RWPE2 (cell line): Measurements from ENCODE around the gene ADNP.

Experiments used
- ATAC-seq: fragments of 200-7000 bp; cut with Tn5 transposase; 3 replicates; pipeline ENCODE4 v1.9.1; 2021; ENCODE audit warnings: low read depth
- DNase-seq: peaks from one replicate; pipeline ENCODE4 v3.0.0-alpha.2; 2020; ENCODE audit warnings: low spot score
- H3K27ac ChIP-seq: fragments of 450-650 bp; 2 replicates; pipeline ENCODE4 v1.5.1; 2017; ENCODE audit warnings: mild to moderate bottlenecking; ENCODE audit not compliant: poor library complexity, severe bottlenecking
- H3K27me3 ChIP-seq: fragments of 250-450 bp; sonication (Bioruptor Pico); 2 replicates; pipeline ENCODE4 v1.5.1; 2021; ENCODE audit warnings: mild to moderate bottlenecking, moderate library complexity; ENCODE audit not compliant: insufficient read depth, poor library complexity, severe bottlenecking
- H3K36me3 ChIP-seq: fragments of 250-450 bp; sonication (Bioruptor Pico); 2 replicates; pipeline ENCODE4 v1.5.1; 2020; ENCODE audit warnings: low read depth, mild to moderate bottlenecking, moderate library complexity
- H3K4me1 ChIP-seq: fragments of 250-450 bp; sonication (Bioruptor Pico); 2 replicates; pipeline ENCODE4 v1.5.1; 2021; ENCODE audit warnings: mild to moderate bottlenecking, moderate library complexity; ENCODE audit not compliant: insufficient read depth, poor library complexity, severe bottlenecking
- H3K4me3 ChIP-seq: fragments of 250-450 bp; sonication (Bioruptor Pico); 2 replicates; pipeline ENCODE4 v1.5.1; 2021; ENCODE audit warnings: mild to moderate bottlenecking, moderate library complexity; ENCODE audit not compliant: severe bottlenecking
- H3K9me3 ChIP-seq: fragments of 250-450 bp; sonication (Bioruptor Pico); 2 replicates; pipeline ENCODE4 v1.5.1; 2021; ENCODE audit warnings: mild to moderate bottlenecking, moderate library complexity; ENCODE audit not compliant: severe bottlenecking
- CTCF ChIP-seq: fragments of 450-650 bp; IDR thresholded peaks from one replicate; pipeline ENCODE4 v1.5.1; 2017; ENCODE audit warnings: mild to moderate bottlenecking, moderate library complexity; ENCODE audit not compliant: poor library complexity, severe bottlenecking

The ADNP gene

GRCh38 chr20:50909413-50909812 is 21.8 kb downstream of the ADNP start:
- Histone ChIP-seq H3K27ac (no peak overlapping the region), H3K36me3 (peaks cover 81% of the 10 kb centered on the region), H3K4me3 (no peak overlapping the region), H3K9me3 (no peaks in the 10 kb centered on the region), H3K4me1 (peaks cover 10% of the 10 kb centered on the region), H3K27me3 (no peaks in the 10 kb centered on the region)
- DNase-seq, result no peak
- no peak for ATAC-seq
- no peak for TF ChIP-seq CTCF

DNA sequence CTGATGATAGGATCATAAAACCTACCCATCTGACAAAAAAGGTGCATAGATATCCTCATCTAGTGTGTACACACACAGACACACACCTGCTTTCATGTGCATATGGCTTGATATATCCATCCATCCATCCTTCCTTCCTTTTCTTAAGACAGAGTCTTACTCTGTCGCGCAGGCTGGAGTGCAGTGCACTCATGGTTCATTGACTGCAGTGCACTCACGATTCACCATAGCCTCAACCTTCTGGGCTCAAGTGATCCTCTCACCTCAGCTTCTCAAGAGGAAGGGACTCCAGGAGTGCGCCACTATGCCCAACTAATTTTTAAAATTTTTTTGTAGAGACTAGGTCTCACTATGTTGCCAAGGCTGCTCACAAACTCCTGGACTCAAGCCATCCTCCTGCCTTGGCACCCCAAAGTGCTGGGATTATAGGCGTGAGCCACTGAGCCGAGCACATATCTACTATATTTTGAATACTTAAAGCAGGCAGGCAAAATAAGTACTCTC is 27.1 kb downstream of the ADNP start:
- Histone ChIP-seq H3K27me3 (no peaks in the 10 kb centered on the region), H3K27ac (no peak overlapping the region), H3K4me1 (no peaks in the 10 kb centered on the region), H3K9me3 (no peaks in the 10 kb centered on the region), H3K36me3 (peaks cover 88% of the 10 kb centered on the region), H3K4me3 (no peak overlapping the region)
- no peak for TF ChIP-seq CTCF
- DNase-seq (no peak), ATAC-seq (no peak; the same call in 2 of the 3 replicates)

DNA sequence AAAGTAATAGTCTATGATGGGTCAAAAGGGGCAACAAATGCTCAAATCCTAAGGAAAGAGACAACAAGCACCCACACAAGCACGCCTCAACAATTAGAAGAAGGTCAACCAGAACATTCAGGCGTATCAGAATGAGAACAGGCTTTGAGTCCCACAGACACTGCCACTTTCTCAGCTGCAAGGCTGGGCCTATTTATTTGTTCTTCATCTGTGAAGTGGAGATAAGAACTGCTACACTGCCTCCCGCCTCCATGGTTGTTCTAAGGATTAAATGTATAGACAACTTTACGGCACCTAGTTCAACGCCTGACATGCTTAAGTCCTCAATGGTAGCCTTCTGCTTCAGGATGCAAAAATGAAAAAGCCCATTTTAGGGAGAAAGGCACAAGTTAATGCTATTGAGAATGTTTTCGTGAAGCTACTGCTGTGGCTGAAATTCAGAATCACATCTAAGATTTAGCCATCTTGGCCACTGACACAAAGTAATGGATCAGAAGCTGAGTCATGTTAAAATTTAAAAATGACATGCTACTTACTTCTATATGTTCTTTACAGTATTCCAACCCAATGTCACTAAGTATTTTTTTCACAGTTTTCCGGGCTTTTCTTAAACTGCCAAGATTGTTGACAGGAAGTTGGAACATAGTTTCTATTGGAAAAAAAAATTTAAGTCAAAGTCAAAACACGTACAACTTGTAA is 27.7 kb downstream of the ADNP start:
- H3K36me3 ChIP-seq, result peaks cover 89% of the 10 kb centered on the region
- DNase-seq (no peak), ATAC-seq (no peak)
- no peaks in the 10 kb centered on the region for H3K9me3 ChIP-seq
- no peaks in the 10 kb centered on the region for H3K4me1 ChIP-seq
- no peak for TF ChIP-seq CTCF
- H3K27ac ChIP-seq, result no peak overlapping the region
- H3K27me3 ChIP-seq, result no peaks in the 10 kb centered on the region
- no peak overlapping the region for H3K4me3 ChIP-seq

- H3K27ac ChIP-seq, result no peak overlapping the region
- no peaks in the 10 kb centered on the region for H3K9me3 ChIP-seq
- ATAC-seq, result no peak
- H3K4me3 ChIP-seq, result no peak overlapping the region
- peaks cover 99% of the 10 kb centered on the region for H3K36me3 ChIP-seq
- H3K4me1 ChIP-seq, result no peaks in the 10 kb centered on the region
- no peak for DNase-seq
- H3K27me3 ChIP-seq, result no peaks in the 10 kb centered on the region
- no peak for TF ChIP-seq CTCF
These were observed 29.9 kb downstream of the ADNP start for GRCh38 chr20:50901301-50901700.

GRCh38 chr20:50900261-50900660 is 31.0 kb downstream of the ADNP start:
- ATAC-seq (no peak), DNase-seq (no peak)
- no peaks in the 10 kb centered on the region for H3K4me1 ChIP-seq
- no peak for TF ChIP-seq CTCF
- H3K27me3 ChIP-seq, result no peaks in the 10 kb centered on the region
- peaks cover 97% of the 10 kb centered on the region for H3K36me3 ChIP-seq
- H3K27ac ChIP-seq, result no peak overlapping the region
- H3K9me3 ChIP-seq, result no peaks in the 10 kb centered on the region
- H3K4me3 ChIP-seq, result no peak overlapping the region
